Right lung (tissue), 5 donors: Measurements from ENCODE around the gene ADCY7. TPM values are rescaled to one million over a fixed set of nuclear protein-coding genes. Genes with fewer than 3 reads are reported as not detected.

Source experiments
- DNase-seq, 2 donors: peaks; one replicate each; pipeline ENCODE4 v3.0.0-alpha.2; 2013
- polyA plus RNA-seq, 5 donors: library from polyadenylated mRNA; unstranded; fragments of 120-200 nt; gene quantifications; one replicate each; pipeline versions ENCODE4 v1.2.1 to v1.2.3, GENCODE V29; 2013; ENCODE audit warnings: inconsistent platforms in 1 of 5, low replicate concordance in 1 of 5; ENCODE audit not compliant: insufficient read length in 5 of 5, insufficient read depth in 1 of 5

The ADCY7 gene
- polyA plus RNA-seq, 5 donors: 20.2 to 32.7 (median 24.6) TPM

- no peak for DNase-seq
Measured at GRCh38 chr16:50280932-50281331, 14.6 kb downstream of the ADCY7 start.

GRCh38 chr16:50281391-50282009 is 15.1 kb downstream of the ADCY7 start:
- no peak for DNase-seq

- no peak for DNase-seq
Measured at GRCh38 chr16:50282010-50282538, 15.7 kb downstream of the ADCY7 start.

GRCh38 chr16:50282955-50283631 is 16.7 kb downstream of the ADCY7 start:
- DNase-seq: no peak

- no peak for DNase-seq
Measured at GRCh38 chr16:50284131-50284911, 18.0 kb downstream of the ADCY7 start.

GRCh38 chr16:50285406-50286003 is 19.2 kb downstream of the ADCY7 start:
- DNase-seq: no peak

GRCh38 chr16:50286681-50287080 is 20.3 kb downstream of the ADCY7 start:
- DNase-seq: no peak

- DNase-seq: no peak
Measured at GRCh38 chr16:50288026-50288425, 21.7 kb downstream of the ADCY7 start.

- no peak for DNase-seq
Measured at GRCh38 chr16:50288920-50289319, 22.6 kb downstream of the ADCY7 start.

GRCh38 chr16:50289950-50290764 is 23.8 kb downstream of the ADCY7 start:
- no peak for DNase-seq

- no peak for DNase-seq
Measured at GRCh38 chr16:50290856-50291255, 24.5 kb downstream of the ADCY7 start.

GRCh38 chr16:50291719-50292565 is 25.6 kb downstream of the ADCY7 start:
- no peak for DNase-seq

GRCh38 chr16:50292566-50292948 is 26.2 kb downstream of the ADCY7 start:
- DNase-seq: no peak

GRCh38 chr16:50293041-50293783 is 26.9 kb downstream of the ADCY7 start:
- no peak for DNase-seq

- no peak for DNase-seq
Measured at GRCh38 chr16:50293994-50294855, 27.9 kb downstream of the ADCY7 start.

GRCh38 chr16:50294955-50295354 is 28.6 kb downstream of the ADCY7 start:
- DNase-seq: no peak

- no peak for DNase-seq
Measured at GRCh38 chr16:50295541-50296132, 29.3 kb downstream of the ADCY7 start.

- DNase-seq: no peak
Measured at GRCh38 chr16:50296807-50297206, 30.5 kb downstream of the ADCY7 start.
